ENCODE data around the gene IQSEC1. TPM values are rescaled to one million over a fixed set of nuclear protein-coding genes. Genes with fewer than 3 reads are reported as not detected.

The IQSEC1 gene
- total and polyA plus RNA-seq, 2 experiments from 2014 or later, result 8.0 to 51.9 TPM

DNA sequence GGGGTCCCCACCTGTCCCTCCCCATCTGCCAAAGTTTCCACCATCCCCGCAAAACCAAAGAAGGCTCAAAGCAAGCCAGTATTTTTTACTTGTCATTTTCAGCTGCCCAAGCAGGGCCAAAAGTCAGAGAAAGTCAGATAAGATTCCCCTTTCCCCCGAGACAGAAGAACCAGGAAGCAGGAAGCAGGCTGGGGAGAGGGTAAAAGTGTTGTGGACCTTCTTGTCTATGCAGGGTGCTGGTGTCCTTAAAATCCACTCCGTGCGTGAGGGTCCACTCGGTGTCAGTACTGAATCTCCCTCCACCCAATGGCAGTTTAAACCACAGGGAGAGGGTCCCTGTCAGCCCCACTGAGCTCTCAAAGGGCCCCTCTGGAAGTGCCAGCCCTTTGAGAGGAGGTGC, 211.6 kb downstream of the IQSEC1 start:
- no peaks in the 10 kb centered on the region for H3K36me3 ChIP-seq (ENCODE audit: insufficient read depth)
- H3K4me3 Mint-ChIP-seq, result no peak overlapping the region
- TF ChIP-seq, protein P1, sequence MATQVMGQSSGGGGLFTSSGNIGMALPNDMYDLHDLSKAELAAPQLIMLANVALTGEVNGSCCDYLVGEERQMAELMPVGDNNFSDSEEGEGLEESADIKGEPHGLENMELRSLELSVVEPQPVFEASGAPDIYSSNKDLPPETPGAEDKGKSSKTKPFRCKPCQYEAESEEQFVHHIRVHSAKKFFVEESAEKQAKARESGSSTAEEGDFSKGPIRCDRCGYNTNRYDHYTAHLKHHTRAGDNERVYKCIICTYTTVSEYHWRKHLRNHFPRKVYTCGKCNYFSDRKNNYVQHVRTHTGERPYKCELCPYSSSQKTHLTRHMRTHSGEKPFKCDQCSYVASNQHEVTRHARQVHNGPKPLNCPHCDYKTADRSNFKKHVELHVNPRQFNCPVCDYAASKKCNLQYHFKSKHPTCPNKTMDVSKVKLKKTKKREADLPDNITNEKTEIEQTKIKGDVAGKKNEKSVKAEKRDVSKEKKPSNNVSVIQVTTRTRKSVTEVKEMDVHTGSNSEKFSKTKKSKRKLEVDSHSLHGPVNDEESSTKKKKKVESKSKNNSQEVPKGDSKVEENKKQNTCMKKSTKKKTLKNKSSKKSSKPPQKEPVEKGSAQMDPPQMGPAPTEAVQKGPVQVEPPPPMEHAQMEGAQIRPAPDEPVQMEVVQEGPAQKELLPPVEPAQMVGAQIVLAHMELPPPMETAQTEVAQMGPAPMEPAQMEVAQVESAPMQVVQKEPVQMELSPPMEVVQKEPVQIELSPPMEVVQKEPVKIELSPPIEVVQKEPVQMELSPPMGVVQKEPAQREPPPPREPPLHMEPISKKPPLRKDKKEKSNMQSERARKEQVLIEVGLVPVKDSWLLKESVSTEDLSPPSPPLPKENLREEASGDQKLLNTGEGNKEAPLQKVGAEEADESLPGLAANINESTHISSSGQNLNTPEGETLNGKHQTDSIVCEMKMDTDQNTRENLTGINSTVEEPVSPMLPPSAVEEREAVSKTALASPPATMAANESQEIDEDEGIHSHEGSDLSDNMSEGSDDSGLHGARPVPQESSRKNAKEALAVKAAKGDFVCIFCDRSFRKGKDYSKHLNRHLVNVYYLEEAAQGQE (IDR thresholded peaks at IDR 0.05; ENCODE audit: unreplicated experiment), result no peak
- TF ChIP-seq ZNF114 (CRISPR knock-in tag; IDR thresholded peaks at IDR 0.05), result no peak
- TF ChIP-seq POLR2AphosphoS5 (IDR thresholded peaks at IDR 0.05; ENCODE audit: low read depth), result no peak
- TF ChIP-seq EZH2 (IDR thresholded peaks at IDR 0.05; ENCODE audit: low read depth, unreplicated experiment), result no peak
- no peak for TF ChIP-seq STAT1 (IDR thresholded peaks at IDR 0.05; ENCODE audit: unreplicated experiment)
- TF ChIP-seq NANOG (IDR thresholded peaks at IDR 0.05; ENCODE audit: borderline replicate concordance), result no peak
- TF ChIP-seq JUNB (IDR thresholded peaks at IDR 0.05; ENCODE audit: unreplicated experiment), result no peak
- TF ChIP-seq, protein P2, sequence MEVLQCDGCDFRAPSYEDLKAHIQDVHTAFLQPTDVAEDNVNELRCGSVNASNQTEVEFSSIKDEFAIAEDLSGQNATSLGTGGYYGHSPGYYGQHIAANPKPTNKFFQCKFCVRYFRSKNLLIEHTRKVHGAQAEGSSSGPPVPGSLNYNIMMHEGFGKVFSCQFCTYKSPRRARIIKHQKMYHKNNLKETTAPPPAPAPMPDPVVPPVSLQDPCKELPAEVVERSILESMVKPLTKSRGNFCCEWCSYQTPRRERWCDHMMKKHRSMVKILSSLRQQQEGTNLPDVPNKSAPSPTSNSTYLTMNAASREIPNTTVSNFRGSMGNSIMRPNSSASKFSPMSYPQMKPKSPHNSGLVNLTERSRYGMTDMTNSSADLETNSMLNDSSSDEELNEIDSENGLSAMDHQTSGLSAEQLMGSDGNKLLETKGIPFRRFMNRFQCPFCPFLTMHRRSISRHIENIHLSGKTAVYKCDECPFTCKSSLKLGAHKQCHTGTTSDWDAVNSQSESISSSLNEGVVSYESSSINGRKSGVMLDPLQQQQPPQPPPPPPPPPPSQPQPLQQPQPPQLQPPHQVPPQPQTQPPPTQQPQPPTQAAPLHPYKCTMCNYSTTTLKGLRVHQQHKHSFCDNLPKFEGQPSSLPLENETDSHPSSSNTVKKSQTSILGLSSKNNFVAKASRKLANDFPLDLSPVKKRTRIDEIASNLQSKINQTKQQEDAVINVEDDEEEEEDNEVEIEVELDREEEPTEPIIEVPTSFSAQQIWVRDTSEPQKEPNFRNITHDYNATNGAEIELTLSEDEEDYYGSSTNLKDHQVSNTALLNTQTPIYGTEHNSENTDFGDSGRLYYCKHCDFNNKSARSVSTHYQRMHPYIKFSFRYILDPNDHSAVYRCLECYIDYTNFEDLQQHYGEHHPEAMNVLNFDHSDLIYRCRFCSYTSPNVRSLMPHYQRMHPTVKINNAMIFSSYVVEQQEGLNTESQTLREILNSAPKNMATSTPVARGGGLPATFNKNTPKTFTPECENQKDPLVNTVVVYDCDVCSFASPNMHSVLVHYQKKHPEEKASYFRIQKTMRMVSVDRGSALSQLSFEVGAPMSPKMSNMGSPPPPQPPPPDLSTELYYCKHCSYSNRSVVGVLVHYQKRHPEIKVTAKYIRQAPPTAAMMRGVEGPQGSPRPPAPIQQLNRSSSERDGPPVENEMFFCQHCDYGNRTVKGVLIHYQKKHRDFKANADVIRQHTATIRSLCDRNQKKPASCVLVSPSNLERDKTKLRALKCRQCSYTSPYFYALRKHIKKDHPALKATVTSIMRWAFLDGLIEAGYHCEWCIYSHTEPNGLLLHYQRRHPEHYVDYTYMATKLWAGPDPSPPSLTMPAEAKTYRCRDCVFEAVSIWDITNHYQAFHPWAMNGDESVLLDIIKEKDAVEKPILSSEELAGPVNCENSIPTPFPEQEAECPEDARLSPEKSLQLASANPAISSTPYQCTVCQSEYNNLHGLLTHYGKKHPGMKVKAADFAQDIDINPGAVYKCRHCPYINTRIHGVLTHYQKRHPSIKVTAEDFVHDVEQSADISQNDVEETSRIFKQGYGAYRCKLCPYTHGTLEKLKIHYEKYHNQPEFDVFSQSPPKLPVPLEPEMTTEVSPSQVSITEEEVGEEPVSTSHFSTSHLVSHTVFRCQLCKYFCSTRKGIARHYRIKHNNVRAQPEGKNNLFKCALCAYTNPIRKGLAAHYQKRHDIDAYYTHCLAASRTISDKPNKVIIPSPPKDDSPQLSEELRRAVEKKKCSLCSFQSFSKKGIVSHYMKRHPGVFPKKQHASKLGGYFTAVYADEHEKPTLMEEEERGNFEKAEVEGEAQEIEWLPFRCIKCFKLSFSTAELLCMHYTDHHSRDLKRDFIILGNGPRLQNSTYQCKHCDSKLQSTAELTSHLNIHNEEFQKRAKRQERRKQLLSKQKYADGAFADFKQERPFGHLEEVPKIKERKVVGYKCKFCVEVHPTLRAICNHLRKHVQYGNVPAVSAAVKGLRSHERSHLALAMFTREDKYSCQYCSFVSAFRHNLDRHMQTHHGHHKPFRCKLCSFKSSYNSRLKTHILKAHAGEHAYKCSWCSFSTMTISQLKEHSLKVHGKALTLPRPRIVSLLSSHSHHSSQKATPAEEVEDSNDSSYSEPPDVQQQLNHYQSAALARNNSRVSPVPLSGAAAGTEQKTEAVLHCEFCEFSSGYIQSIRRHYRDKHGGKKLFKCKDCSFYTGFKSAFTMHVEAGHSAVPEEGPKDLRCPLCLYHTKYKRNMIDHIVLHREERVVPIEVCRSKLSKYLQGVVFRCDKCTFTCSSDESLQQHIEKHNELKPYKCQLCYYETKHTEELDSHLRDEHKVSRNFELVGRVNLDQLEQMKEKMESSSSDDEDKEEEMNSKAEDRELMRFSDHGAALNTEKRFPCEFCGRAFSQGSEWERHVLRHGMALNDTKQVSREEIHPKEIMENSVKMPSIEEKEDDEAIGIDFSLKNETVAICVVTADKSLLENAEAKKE (CRISPR knock-in tag; IDR thresholded peaks at IDR 0.05), result no peak
- TF ChIP-seq, protein P3, sequence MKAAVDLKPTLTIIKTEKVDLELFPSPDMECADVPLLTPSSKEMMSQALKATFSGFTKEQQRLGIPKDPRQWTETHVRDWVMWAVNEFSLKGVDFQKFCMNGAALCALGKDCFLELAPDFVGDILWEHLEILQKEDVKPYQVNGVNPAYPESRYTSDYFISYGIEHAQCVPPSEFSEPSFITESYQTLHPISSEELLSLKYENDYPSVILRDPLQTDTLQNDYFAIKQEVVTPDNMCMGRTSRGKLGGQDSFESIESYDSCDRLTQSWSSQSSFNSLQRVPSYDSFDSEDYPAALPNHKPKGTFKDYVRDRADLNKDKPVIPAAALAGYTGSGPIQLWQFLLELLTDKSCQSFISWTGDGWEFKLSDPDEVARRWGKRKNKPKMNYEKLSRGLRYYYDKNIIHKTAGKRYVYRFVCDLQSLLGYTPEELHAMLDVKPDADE (IDR thresholded peaks at IDR 0.05), result no peak
- no peak for TF ChIP-seq CTCF (conservative IDR thresholded peaks at IDR 0.05; ENCODE audit: low read depth in 2 of 2)
- no peak overlapping the region for H3K4me2 ChIP-seq
- H2AFZ ChIP-seq, result no peak overlapping the region
- H3K27ac Mint-ChIP-seq, result no peak overlapping the region
- H3K27me3 Mint-ChIP-seq (ENCODE audit: insufficient read depth, low read depth, poor library complexity), result peaks cover 12% of the 10 kb centered on the region
- no peaks in the 10 kb centered on the region for H3K9me2 ChIP-seq (ENCODE audit: insufficient read depth)
- no peak overlapping the region for H3K4me3 ChIP-seq
- peaks cover 4% of the 10 kb centered on the region; the same call in 1 of the 3 replicates for H3K36me3 Mint-ChIP-seq (ENCODE audit: low read depth)
- no peaks in the 10 kb centered on the region for H3K79me2 ChIP-seq (replicated peaks; ENCODE audit: insufficient read depth)
- no peaks in the 10 kb centered on the region for H3K27me3 ChIP-seq (ENCODE audit: insufficient read depth)
- no peaks in the 10 kb centered on the region for H3K4me1 ChIP-seq (ENCODE audit: insufficient read depth)
- no peaks in the 10 kb centered on the region for H4K20me1 ChIP-seq (replicated peaks; ENCODE audit: insufficient read depth)
- peaks cover 18% of the 10 kb centered on the region for H3K9me3 Mint-ChIP-seq
- no peak for DNase-seq (ENCODE audit: low spot score)
- no peaks in the 10 kb centered on the region for H3K4me1 Mint-ChIP-seq
- no peak for ATAC-seq
- H3F3A ChIP-seq (replicated peaks; ENCODE audit: low read depth), result no peaks in the 10 kb centered on the region
- no peak overlapping the region for H3K27ac ChIP-seq (ENCODE audit: low read depth)
